ENCODE data around the gene RIOK1.

GRCh38 chr6:7389162-7389450 is 502 bp upstream of the RIOK1 start:
- TF ChIP-seq POLR2A (IDR thresholded peaks at IDR 0.05) (no peak), POLR2AphosphoS5 (IDR thresholded peaks at IDR 0.05) (no peak), EP300 (IDR thresholded peaks at IDR 0.05) (no peak)
- TF ChIP-seq, protein P1, sequence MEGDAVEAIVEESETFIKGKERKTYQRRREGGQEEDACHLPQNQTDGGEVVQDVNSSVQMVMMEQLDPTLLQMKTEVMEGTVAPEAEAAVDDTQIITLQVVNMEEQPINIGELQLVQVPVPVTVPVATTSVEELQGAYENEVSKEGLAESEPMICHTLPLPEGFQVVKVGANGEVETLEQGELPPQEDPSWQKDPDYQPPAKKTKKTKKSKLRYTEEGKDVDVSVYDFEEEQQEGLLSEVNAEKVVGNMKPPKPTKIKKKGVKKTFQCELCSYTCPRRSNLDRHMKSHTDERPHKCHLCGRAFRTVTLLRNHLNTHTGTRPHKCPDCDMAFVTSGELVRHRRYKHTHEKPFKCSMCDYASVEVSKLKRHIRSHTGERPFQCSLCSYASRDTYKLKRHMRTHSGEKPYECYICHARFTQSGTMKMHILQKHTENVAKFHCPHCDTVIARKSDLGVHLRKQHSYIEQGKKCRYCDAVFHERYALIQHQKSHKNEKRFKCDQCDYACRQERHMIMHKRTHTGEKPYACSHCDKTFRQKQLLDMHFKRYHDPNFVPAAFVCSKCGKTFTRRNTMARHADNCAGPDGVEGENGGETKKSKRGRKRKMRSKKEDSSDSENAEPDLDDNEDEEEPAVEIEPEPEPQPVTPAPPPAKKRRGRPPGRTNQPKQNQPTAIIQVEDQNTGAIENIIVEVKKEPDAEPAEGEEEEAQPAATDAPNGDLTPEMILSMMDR (IDR thresholded peaks at IDR 0.05) = no peak
